Esophagus squamous epithelium (tissue), 4 donors: ENCODE measurements around the gene BASP1.

ENCODE experiments used
- CTCF ChIP-seq, 6 experiments: fragments of 450-650 bp in 4 of 6; fragments of 200-600 bp in 2 of 6; sonication (generic) in 2 of 6; IDR thresholded peaks; one replicate each; pipeline ENCODE4 v1.5.1; 2016 to 2019; ENCODE audit warnings: antibody characterized with exemption in 6 of 6, mild to moderate bottlenecking in 4 of 6, moderate library complexity in 4 of 6
- POLR2A ChIP-seq, 4 donors: fragments of 450-650 bp; IDR thresholded peaks; one replicate each; pipeline ENCODE4 v1.6.1; 2017; ENCODE audit warnings: antibody characterized with exemption in 4 of 4, mild to moderate bottlenecking in 4 of 4, moderate library complexity in 3 of 4

- TF ChIP-seq CTCF (IDR thresholded peaks at IDR 0.05) (peak; percentile 56 to 86 (median 73)), POLR2A (IDR thresholded peaks at IDR 0.05) (no peak)
Observed at GRCh38 chr5:17190242-17190778, 27.1 kb upstream of the BASP1 start.
